Activated CD4-positive, alpha-beta T cell treated with anti-CD3 and anti-CD28 coated beads for 48 hours (primary cell): ENCODE measurements around the gene POT1.

ENCODE experiments used
- DNase-seq: peaks from one replicate; pipeline ENCODE4 v3.0.0-alpha.2; 2020

Gene POT1

GRCh38 chr7:124909808-124910207, 19.8 kb downstream of the POT1 start:
- no peak for DNase-seq

- DNase-seq, result no peak
These were observed 21.4 kb downstream of the POT1 start for GRCh38 chr7:124908259-124908658.

GRCh38 chr7:124907490-124907889, 22.1 kb downstream of the POT1 start:
- no peak for DNase-seq

- DNase-seq, result no peak
These were observed 31.1 kb downstream of the POT1 start for GRCh38 chr7:124898531-124898930.

- DNase-seq, result no peak
These were observed 33.6 kb downstream of the POT1 start for GRCh38 chr7:124896001-124896400.

- DNase-seq, result no peak
These were observed 36.3 kb downstream of the POT1 start for GRCh38 chr7:124893140-124893827.

- no peak for DNase-seq
These were observed 42.4 kb downstream of the POT1 start for GRCh38 chr7:124887247-124887646.

GRCh38 chr7:124881981-124882380, 47.6 kb downstream of the POT1 start:
- DNase-seq, result no peak

- DNase-seq, result no peak
These were observed 49.9 kb downstream of the POT1 start for GRCh38 chr7:124879771-124880170.

GRCh38 chr7:124879103-124879502, 50.5 kb downstream of the POT1 start:
- DNase-seq, result no peak

- DNase-seq, result no peak
These were observed 54.9 kb downstream of the POT1 start for GRCh38 chr7:124874644-124875163.

GRCh38 chr7:124857672-124858235, 71.9 kb downstream of the POT1 start:
- DNase-seq, result no peak

GRCh38 chr7:124856299-124856888, 73.2 kb downstream of the POT1 start:
- DNase-seq, result no peak

GRCh38 chr7:124843336-124843735, 86.3 kb downstream of the POT1 start:
- no peak for DNase-seq

- DNase-seq, result no peak
These were observed 89.2 kb downstream of the POT1 start for GRCh38 chr7:124840435-124840834.

GRCh38 chr7:124839687-124840086, 89.9 kb downstream of the POT1 start:
- no peak for DNase-seq

GRCh38 chr7:124836173-124836572, 93.5 kb downstream of the POT1 start:
- no peak for DNase-seq

- no peak for DNase-seq
These were observed 110.8 kb downstream of the POT1 start for GRCh38 chr7:124818807-124819206.

GRCh38 chr7:124813994-124814798, 115.4 kb downstream of the POT1 start:
- DNase-seq, result no peak

GRCh38 chr7:124812764-124813163, 116.9 kb downstream of the POT1 start:
- DNase-seq, result no peak

- no peak for DNase-seq
These were observed 118.3 kb downstream of the POT1 start for GRCh38 chr7:124811341-124811740.

- no peak for DNase-seq
These were observed 119.0 kb downstream of the POT1 start for GRCh38 chr7:124810605-124811004.

- DNase-seq, result no peak
These were observed 121.4 kb downstream of the POT1 start for GRCh38 chr7:124808206-124808605.
